Stimulated activated CD4-positive, alpha-beta T cell treated with anti-CD3 and anti-CD28 coated beads, Interleukin-1b, Interleukin-23, amount 100 ng/mL, for 24 hours (primary cell): ENCODE results near the gene RASAL3.
"Not testable (repeated sequence)": the region's sequence is repeated elsewhere in the genome, so short reads cannot be mapped to it uniquely, and the experiment has no call there.

Experiments
- DNase-seq, 4 experiments: peaks; one replicate each; pipeline ENCODE4 v3.0.0-alpha.2; 2020; ENCODE audit warnings: low read depth in 4 of 4, low spot score in 1 of 4

Gene RASAL3

GRCh38 chr19:15421136-15421695 lies 43.1 kb downstream of the RASAL3 start:
- no peak for DNase-seq

- DNase-seq, result no peak
Measured at GRCh38 chr19:15419413-15420025, 44.8 kb downstream of the RASAL3 start.

- DNase-seq, result peak; percentile 90 to 99 (median 92)
Measured at GRCh38 chr19:15418579-15419412, 45.5 kb downstream of the RASAL3 start, which contains the start of gene AKAP8L. TSS of gene AKAP8L (minus strand) at chr19:15418988. CDS start at chr19:15418923, 65 bp downstream.

- no peak for DNase-seq
Measured at GRCh38 chr19:15418231-15418578, 46.1 kb downstream of the RASAL3 start.

GRCh38 chr19:15417699-15418098 lies 46.6 kb downstream of the RASAL3 start:
- no peak for DNase-seq

- no peak for DNase-seq
Measured at GRCh38 chr19:15412832-15413231, 51.5 kb downstream of the RASAL3 start.

GRCh38 chr19:15411351-15411750 lies 53.0 kb downstream of the RASAL3 start:
- not testable (repeated sequence) for DNase-seq

- DNase-seq, result no peak
Measured at GRCh38 chr19:15404780-15405211, 59.5 kb downstream of the RASAL3 start.

GRCh38 chr19:15404097-15404779 lies 60.1 kb downstream of the RASAL3 start:
- no peak for DNase-seq

- no peak for DNase-seq
Measured at GRCh38 chr19:15403151-15403531, 61.2 kb downstream of the RASAL3 start.

- no peak for DNase-seq
Measured at GRCh38 chr19:15402411-15403150, 61.8 kb downstream of the RASAL3 start.
